Measurements from ENCODE around the gene HID1.

HID1 gene

DNA sequence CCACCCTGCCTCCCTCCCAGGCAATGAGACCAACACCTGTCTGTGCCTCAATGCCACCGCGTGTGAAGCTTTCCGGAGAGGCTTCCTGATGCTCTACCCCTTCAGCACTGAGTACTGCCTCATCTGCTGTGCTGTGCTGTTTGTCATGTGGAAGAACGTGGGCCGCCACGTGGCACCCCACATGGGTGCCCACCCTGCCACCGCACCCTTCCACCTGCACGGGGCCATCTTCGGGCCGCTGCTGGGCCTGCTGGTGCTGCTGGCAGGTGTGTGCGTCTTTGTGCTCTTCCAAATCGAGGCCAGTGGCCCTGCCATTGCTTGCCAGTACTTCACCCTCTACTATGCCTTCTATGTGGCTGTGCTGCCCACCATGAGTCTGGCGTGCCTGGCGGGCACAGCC, 25.9 kb downstream of the HID1 start:
- no peak for DNase-seq

GRCh38 chr17:74945543-74945942, 27.0 kb downstream of the HID1 start:
- DNase-seq = no peak

- no peak for DNase-seq
Measured at GRCh38 chr17:74943808-74944522, 28.6 kb downstream of the HID1 start.

DNA sequence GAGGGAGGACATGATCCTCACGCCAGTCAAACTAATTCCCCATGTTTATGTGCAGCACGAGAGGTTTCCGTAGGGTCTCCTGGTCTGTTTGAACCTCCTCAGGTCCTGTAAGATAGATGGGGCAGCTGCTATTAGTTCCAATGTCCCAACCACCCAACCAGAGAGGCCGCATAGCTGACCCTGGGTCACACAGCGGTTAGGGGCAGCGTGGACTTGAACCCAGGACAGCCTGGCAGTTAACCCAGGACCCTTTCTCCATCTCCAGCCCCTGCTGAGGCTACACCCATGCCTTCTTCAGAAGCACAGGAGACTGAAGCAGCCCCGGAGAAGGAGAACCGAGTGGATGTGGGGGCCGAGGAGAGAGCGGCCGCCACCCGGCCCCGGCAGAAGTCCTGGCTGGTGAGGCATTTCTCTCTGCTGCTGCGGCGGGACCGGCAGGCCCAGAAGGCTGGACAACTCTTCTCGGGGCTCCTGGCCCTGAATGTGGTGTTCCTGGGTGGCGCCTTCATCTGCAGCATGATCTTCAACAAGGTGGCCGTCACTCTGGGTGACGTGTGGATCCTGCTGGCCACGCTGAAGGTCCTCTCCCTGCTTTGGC, 31.3 kb downstream of the HID1 start:
- DNase-seq = no peak

DNA sequence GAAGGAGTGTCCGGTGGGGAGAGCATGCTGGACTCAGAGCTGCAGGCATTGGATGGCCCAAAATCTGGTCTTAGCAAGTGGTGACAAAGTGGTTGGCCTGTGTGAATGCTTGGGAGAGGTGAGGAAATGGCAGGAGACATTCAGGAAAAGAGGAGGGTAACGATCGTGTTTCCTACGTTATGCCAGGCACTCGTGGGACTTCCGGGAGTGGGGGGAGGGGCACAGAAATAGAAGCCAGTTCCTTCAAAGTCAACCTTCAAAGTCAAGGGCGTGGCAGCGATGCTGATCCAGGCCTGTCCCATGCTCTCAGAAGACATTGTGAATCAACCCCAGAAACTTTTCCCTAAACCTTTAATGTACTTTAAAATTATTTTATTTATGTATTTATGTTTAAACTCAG, 33.0 kb downstream of the HID1 start:
- no peak for DNase-seq

DNA sequence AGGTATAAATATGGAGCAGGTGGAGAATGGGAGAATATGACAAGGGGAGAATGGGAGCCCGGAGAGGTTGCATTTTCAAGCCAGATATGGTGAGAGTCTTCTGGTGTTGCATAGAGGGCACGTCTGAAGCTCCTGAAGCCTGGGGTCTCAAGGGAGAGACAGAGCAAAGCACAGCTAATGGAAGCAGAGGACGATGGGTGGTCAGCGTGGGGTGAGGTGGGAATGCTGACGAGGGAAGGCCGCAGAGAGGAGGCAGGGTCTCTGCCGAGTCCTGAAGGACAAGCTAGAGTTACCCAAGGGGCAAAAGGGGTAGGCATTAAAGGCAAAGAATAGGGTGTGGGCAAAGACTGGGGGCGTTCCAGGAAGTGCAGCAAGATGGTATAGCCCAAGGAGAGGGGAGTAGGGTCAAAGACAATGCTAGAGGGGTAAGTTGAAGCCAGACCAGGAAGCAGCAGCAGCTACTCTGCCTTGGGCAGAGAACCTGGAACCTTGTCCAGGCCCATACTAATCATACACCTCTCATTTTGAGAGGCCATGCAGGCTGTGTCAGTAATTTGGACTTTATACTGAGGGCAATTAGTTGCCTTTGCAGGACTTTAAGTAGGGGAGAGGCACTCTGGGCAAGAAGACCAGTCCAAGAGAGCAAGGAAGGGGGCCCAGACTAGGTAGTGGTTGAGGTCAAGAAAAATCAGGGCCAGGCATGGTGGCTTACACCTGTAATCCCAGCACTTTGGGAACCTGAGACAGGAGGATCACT, 34.2 kb downstream of the HID1 start:
- DNase-seq = no peak

GRCh38 chr17:74937064-74938051, 35.2 kb downstream of the HID1 start:
- DNase-seq = no peak

- DNase-seq = no peak
Measured at GRCh38 chr17:74936470-74936799, 36.1 kb downstream of the HID1 start.

DNA sequence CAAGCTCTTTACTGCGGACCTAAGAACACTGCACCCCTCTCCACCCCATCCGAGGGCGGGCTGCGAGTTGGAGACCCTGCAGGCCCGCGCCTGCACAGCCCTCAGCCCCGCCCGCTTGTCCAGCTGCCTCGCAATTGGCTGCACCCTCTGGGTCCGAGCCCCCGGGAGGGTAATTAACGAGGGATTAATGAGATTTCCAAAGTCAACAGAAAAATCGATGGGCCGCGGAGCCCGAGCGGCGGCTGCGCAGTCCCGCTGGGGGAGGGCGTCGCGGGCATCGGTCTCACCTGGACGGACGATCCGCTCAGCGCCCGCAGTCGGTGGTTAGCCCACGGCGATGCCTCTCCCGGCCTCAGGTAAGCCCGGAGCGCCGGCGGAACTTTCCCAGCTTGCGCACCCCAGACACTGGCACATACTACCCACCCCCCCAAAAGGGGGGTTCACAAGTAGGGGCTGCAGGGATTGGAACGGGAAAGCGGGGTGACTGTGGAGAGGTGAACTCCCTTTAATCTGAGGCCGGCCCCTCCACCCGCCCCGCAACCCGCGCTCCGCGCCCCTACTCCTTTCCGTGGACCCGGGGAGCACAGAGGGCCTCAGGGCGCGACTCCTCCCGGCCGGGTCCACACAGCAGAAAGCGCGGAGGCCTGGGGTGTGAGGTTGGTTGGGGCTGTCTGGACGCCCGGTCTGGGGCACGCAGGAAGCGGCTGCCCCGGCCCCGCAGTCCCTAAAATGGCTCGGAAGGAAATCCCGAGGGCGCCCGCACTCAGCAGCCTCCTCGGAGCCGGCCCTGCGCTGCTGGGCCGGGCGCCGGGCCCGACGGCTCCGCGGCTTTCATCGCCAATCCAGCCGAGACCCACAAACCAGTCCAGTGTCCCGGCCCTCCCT, 36.7 kb downstream of the HID1 start, which contains the start of gene OTOP3:
Gene OTOP3 (plus strand): TSS at position 314 of the 885 bp plus-strand sequence. CDS start 24 bp downstream, at position 338.
- no peak for DNase-seq

DNA sequence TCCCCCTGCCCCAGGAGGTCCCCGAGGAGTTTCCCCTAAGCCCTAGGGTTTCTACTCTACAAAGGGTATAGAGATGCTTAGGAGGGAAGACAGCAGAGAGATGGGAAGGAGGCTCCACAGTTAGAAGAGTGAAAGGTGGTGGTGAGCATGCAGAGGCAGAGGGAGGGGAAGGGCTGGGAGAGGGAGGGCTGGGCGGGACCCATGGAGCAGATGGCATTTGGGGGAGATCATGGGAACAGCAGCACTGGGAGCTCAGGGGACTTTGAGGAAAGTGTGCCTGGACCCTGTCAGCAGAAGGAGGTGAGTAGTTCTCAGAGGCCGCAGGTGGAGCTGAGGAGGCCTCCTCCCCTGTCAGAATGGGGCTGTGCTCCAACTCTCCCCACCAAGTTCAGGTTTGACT, 37.5 kb downstream of the HID1 start:
- no peak for DNase-seq

GRCh38 chr17:74930535-74931036, 42.0 kb downstream of the HID1 start:
- no peak for DNase-seq

DNA sequence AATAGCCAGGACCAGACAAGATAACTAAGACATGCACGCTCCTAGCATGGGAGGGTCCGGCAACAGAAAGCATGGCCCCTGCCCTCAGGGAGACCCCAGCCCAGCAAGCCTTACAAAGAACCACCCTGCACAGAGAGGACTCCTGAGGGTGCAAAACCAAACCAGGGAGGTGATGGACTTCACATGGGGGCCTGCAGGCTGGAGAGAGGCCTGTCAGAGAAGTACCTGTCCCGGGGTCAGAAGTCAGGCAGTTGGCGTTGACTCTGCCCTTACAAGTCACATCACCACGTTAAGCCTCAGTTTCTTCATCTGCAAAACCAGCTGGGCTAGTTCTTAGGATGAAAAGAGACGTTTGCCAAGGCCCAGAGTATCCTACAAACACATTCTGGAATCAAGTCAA, 43.8 kb downstream of the HID1 start:
- DNase-seq = no peak

- no peak for DNase-seq
Measured at GRCh38 chr17:74925242-74925641, 47.3 kb downstream of the HID1 start.

DNA sequence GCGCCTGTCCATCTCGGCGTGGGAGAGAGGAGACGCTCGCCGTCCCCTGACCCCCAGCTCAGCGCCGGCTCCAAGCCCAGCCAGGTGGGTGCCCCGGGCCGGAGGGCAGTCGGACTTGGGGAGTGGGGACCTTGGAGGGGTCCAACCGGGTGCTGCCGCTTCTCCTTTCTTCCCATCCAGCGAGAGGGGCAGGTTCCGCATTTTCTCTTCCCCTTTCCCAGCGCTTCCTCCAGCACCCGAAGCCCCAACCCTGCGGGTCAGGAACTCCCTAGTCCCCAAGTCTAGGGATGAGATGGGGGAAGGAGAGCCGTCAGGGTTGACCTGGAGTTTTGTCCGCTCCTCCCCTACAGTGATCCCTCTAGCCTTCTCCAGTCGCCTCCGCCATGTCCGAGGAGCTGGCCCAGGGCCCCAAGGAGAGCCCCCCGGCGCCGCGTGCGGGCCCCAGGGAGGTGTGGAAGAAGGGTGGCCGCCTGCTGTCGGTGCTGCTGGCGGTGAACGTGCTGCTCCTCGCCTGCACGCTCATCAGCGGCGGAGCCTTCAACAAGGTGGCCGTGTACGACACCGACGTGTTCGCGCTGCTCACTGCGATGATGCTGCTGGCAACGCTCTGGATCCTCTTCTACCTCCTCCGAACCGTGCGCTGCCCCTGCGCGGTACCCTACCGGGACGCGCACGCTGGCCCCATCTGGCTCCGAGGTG, 48.2 kb downstream of the HID1 start, which contains the start of gene OTOP2:
Gene OTOP2 (plus strand): TSS at position 24 of the 699 bp plus-strand sequence. CDS start 360 bp downstream, at position 384.
- no peak for DNase-seq

GRCh38 chr17:74923538-74924249, 48.9 kb downstream of the HID1 start:
- peak; percentile 49 for DNase-seq

DNA sequence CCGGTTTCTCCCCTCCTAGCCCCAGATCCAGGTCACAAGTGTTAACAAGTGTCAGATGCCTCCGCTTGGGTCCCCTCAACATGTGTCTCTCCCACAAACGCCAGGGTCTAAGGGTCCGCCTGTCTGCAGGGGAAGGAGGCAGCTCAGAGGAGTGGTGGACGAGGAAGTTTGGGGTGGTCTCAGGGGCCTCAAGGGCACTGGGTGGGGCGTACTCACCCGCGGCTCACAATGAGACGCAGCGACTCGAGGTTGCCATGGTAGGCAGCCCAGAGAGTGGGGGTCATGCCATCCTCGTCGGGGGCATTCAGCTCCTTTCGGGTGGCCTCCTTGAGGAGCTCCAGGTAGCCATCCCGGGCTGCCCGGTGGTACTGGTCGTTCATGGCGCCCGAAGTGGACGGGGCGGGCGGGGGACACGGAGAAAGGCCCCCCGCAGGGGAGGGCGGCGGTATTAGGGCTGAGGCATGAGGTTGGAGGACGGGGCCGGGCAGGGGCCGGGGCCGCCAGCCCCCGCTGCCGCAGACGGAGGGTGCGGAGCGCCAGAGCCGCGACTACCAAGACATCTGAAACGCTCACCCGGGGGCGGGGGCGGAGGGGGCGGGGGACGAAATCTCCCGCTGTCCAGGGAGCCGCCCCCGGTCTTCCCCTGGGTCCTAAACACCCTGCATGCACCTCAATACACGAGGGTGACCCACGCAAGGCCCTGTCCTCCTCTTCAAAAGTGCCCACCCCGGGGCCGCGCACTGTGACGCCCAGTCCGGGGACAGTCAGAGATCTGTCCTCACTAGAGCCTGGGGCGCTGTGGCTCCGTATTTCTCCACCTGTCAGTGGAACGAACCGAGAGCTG, 49.6 kb downstream of the HID1 start, which contains the start of gene USH1G:
Gene USH1G (minus strand): TSS at position 562 of the 844 bp plus-strand sequence. CDS start 182 bp downstream, at position 380.
- no peak for DNase-seq

- no peak for DNase-seq
Measured at GRCh38 chr17:74922172-74922571, 50.4 kb downstream of the HID1 start.

DNA sequence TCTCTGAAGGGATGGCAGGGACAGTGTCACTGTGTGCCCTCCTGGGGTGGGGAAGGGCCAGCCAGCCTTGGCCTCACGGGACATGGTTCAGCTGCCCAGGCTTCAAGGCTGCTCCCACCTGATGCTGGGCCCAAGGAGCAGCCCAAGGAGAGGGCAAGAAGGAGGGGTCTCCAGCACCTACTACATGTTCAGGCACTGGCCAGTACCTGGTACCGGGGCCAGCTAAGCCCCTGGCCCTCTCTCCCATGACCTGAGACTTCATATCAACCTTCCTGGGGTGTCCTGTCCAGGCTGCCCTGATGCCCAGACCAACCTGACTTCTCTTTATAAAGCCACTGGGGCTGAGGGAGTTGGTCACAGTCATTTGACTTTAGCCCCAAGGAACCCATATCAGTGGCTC, 50.8 kb downstream of the HID1 start:
- DNase-seq = no peak

Measured in NCI-H1436 (cell line).